ENCODE measurements around the gene COG5. TPM values are rescaled to one million over a fixed set of nuclear protein-coding genes. Genes with fewer than 3 reads are reported as not detected.

The COG5 gene
- total and polyA plus RNA-seq, 2 experiments from 2014 or later = 15.4 to 36.5 TPM

DNA sequence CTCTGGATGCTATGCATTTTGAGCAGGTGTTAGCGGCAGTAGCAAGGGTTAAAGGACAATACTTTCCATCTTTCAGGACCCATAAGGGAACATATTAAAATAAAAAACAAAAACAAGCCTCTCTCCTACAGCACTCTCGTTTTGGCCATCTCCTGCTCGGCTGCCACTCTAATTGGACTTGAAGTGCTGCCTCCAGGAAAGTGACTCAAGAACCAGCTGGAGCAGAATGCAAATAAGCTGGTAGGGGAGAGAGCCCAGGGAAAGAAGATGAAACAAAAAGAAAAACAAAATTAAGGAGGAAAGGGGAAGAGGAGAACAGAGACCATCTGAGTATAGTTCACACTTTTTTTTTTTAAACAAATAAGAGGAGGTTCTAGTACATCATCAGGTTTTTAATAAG is 329.3 kb downstream of the COG5 start:
- H3K4me3 Mint-ChIP-seq = 0 out of 3 replicates have a peak overlapping the region, but pooled peaks have one; percentile 4
- peak overlapping the region; percentile 30; the same call in 1 of the 2 replicates for H3K4me2 ChIP-seq
- H3K4me3 ChIP-seq = no peak overlapping the region
- H3K27ac Mint-ChIP-seq = peak overlapping the region; percentile 82
- H3K9me3 Mint-ChIP-seq = no peaks in the 10 kb centered on the region
- no peaks in the 10 kb centered on the region for H3F3A ChIP-seq (replicated peaks; ENCODE audit: low read depth)
- peak; percentile 41 for DNase-seq (ENCODE audit: low spot score)
- no peaks in the 10 kb centered on the region for H3K9me2 ChIP-seq (ENCODE audit: insufficient read depth)
- ATAC-seq = peak; percentile 72
- no peaks in the 10 kb centered on the region for H3K36me3 ChIP-seq (ENCODE audit: insufficient read depth)
- H4K20me1 ChIP-seq (replicated peaks; ENCODE audit: insufficient read depth) = no peaks in the 10 kb centered on the region
- TF ChIP-seq POLR2AphosphoS5 (IDR thresholded peaks at IDR 0.05; ENCODE audit: low read depth) = no peak
- TF ChIP-seq EZH2phosphoT487 (IDR thresholded peaks at IDR 0.05; ENCODE audit: unreplicated experiment) = no peak
- TF ChIP-seq ZNF114 (CRISPR knock-in tag; IDR thresholded peaks at IDR 0.05) = no peak
- TF ChIP-seq NANOG (IDR thresholded peaks at IDR 0.05; ENCODE audit: borderline replicate concordance) = no peak
- no peak for TF ChIP-seq ZNF331 (CRISPR knock-in tag; IDR thresholded peaks at IDR 0.05; ENCODE audit: low read depth)
- TF ChIP-seq CREB1 (CRISPR knock-in tag; IDR thresholded peaks at IDR 0.05; ENCODE audit: low read depth) = no peak
- no peak for TF ChIP-seq ETS1 (IDR thresholded peaks at IDR 0.05)
- no peak for TF ChIP-seq STAT1 (IDR thresholded peaks at IDR 0.05; ENCODE audit: unreplicated experiment)
- TF ChIP-seq CTCF (conservative IDR thresholded peaks at IDR 0.05; ENCODE audit: low read depth in 2 of 2) = no peak
- no peak for TF ChIP-seq ZNF462 (CRISPR knock-in tag; IDR thresholded peaks at IDR 0.05)
- TF ChIP-seq REST (IDR thresholded peaks at IDR 0.05; ENCODE audit: unreplicated experiment) = no peak
- no peak for TF ChIP-seq JUNB (IDR thresholded peaks at IDR 0.05; ENCODE audit: unreplicated experiment)
- no peak for TF ChIP-seq EZH2 (IDR thresholded peaks at IDR 0.05; ENCODE audit: low read depth, unreplicated experiment)
- peaks cover 12% of the 10 kb centered on the region; the same call in 1 of the 2 replicates for H3K4me1 ChIP-seq (ENCODE audit: insufficient read depth)
- H3K27me3 Mint-ChIP-seq (ENCODE audit: insufficient read depth, low read depth, poor library complexity) = no peaks in the 10 kb centered on the region
- H3K27me3 ChIP-seq (ENCODE audit: insufficient read depth) = no peaks in the 10 kb centered on the region
- no peak overlapping the region for H2AFZ ChIP-seq
- peaks cover 29% of the 10 kb centered on the region for H3K4me1 Mint-ChIP-seq
- no peaks in the 10 kb centered on the region; the same call in 2 of the 3 replicates for H3K36me3 Mint-ChIP-seq (ENCODE audit: low read depth)
- no peaks in the 10 kb centered on the region for H3K79me2 ChIP-seq (replicated peaks; ENCODE audit: insufficient read depth)
- H3K27ac ChIP-seq (ENCODE audit: low read depth) = no peak overlapping the region
